Measurements from ENCODE around the gene SNX1.

- TF ChIP-seq, protein P1, sequence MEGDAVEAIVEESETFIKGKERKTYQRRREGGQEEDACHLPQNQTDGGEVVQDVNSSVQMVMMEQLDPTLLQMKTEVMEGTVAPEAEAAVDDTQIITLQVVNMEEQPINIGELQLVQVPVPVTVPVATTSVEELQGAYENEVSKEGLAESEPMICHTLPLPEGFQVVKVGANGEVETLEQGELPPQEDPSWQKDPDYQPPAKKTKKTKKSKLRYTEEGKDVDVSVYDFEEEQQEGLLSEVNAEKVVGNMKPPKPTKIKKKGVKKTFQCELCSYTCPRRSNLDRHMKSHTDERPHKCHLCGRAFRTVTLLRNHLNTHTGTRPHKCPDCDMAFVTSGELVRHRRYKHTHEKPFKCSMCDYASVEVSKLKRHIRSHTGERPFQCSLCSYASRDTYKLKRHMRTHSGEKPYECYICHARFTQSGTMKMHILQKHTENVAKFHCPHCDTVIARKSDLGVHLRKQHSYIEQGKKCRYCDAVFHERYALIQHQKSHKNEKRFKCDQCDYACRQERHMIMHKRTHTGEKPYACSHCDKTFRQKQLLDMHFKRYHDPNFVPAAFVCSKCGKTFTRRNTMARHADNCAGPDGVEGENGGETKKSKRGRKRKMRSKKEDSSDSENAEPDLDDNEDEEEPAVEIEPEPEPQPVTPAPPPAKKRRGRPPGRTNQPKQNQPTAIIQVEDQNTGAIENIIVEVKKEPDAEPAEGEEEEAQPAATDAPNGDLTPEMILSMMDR (IDR thresholded peaks at IDR 0.05), result no peak
- no peak for TF ChIP-seq POLR2A (IDR thresholded peaks at IDR 0.05)
Measured at GRCh38 chr15:64070106-64070505, 25.7 kb upstream of the SNX1 start.
